Cortex of kidney (tissue), 1 donor: ENCODE measurements around the gene NTHL1.

Experiments used
- DNase-seq: peaks from one replicate; lab custom pipeline; 2025; lab: John Stamatoyannopoulos, UW

The NTHL1 gene

DNA sequence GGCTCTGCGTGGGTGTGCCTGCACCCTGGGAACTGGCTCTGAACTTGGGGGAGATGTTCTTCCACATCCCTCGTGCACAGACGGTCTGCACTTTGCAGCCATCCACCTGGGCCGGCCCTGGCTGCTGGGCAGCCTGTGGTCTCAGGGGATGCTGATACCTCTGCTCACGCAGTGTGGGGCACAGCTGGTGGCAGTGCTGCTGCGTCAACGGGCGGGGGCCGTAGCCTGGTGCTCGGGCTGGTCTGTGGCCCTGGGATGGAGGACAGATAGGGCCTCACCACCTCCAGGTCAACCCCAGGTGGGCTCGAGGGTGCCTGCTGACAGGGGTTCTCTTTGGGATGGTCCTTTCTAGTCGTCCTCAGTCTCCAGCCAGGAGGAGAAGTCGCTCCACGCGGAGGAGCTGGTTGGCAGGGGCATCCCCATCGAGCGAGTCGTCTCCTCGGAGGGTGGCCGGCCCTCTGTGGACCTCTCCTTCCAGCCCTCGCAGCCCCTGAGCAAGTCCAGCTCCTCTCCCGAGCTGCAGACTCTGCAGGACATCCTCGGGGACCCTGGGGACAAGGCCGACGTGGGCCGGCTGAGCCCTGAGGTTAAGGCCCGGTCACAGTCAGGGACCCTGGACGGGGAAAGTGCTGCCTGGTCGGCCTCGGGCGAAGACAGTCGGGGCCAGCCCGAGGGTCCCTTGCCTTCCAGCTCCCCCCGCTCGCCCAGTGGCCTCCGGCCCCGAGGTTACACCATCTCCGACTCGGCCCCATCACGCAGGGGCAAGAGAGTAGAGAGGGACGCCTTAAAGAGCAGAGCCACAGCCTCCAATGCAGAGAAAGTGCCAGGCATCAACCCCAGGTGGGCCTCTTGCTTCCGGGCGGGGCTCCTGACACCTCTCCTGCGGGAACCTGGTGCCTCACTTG, 36.5 kb upstream of the NTHL1 start:
- no peak for DNase-seq

DNA sequence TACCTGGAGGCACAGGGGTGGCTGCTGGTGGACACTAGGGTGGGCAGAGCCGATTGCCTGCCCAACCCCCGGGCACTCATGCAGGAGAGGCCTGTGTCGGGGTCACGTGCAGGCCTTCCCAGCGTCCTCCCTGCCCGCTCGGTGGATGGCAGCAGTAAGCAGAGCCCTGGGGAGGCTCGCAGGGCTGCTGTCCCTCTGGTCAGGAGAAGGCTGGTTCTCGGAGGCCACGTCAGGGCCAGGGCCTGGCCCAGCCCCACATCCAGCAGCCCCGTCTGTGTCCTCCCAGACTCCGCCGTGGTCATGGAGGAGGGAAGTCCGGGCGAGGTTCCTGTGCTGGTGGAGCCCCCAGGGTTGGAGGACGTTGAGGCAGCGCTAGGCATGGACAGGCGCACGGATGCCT, 35.8 kb upstream of the NTHL1 start:
- DNase-seq: no peak

DNA sequence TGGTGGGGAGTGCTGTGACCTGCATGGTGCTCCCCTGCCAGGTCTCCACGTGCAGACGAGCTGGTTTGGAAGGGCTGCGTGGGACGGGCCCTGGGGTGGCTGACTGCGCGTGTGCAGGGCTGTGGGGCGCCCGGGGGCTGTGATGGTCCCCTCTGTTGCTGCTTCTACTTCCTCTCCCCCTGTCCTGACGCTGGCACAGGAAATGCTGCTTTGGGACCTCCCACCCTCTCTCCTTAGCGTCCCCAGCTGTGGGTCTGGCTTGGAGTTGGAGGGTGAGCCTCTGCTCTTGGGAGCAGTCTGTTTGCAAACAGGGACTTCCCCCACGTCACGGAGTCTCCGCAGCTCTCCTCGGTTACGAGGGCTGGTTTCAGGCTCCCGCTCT, 35.3 kb upstream of the NTHL1 start:
- no peak for DNase-seq

DNA sequence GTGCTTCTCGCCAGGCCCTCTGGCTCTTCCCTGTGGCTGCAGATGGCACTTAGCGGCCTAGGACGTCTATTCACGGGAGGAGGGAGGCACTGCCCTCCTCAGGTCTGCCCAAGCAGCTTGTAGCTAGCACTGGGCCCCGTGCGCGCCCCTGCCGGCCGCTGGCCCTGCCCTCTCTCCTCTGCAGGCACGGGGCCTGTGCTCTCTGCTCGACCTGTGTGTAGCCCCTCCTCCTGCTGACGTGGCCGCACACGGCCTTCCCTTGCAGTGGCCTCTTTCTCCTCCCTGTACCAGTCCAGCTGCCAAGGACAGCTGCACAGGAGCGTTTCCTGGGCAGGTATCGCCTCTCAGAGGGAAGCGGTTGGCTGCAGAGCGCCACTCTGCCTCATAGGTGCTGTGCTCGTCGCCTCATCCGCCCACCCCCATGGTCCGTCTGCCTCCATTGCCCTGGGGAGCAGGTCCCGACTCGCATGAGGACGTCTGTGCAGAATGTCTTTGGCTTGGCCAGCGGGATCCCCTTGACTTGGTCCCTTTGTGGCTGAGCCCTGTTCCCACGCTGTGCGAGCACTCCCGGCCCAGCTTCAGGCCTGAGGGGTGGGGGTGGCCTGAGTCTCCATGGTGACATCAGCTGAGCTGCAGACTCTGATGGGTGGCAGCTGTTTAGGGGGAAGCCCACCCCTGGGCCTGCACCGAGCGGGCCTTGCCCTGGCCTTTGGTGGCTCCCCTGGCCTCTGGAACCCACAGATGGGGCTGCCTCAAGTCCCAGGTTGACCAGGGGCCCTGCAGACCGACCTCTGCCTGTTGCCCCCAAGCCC, 34.7 kb upstream of the NTHL1 start:
- DNase-seq: no peak

DNA sequence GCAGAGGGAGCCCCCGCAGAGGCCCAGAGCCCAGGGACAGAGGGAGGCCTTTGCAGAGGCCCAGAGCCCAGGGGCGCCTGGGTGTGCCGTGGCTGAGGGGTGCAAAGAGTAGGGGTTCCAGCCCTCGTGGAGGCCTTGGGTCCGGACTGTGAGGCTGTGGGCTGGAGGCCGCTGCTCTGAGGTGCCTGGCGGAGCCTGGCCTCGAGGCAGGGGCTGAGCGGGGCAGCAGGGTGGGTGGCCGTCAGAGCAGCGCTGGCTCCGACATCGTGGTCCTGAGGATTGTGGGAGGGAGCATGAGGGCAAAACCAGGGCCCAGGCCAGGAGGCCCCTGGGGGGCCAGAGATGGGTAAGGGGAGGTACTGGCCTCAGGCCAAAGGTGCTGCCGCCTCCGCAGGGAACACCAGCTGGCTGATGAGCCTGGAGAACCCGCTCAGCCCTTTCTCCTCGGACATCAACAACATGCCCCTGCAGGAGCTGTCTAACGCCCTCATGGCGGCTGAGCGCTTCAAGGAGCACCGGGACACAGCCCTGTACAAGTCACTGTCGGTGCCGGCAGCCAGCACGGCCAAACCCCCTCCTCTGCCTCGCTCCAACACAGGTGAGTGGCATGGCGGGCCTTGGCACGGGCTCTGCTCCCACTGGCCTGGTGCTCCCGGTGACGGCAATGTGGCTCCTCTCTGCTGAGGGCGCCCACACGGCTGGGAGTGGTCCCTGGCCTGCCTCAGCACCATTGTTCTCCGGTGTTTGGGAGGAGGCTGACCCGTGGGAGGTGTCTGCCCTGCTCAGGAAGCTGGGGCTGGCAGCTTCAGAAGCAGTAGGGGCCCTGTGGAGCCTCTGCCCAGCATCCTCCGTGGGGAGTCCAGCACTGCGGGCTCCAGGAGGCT, 33.8 kb upstream of the NTHL1 start:
- DNase-seq: no peak

DNA sequence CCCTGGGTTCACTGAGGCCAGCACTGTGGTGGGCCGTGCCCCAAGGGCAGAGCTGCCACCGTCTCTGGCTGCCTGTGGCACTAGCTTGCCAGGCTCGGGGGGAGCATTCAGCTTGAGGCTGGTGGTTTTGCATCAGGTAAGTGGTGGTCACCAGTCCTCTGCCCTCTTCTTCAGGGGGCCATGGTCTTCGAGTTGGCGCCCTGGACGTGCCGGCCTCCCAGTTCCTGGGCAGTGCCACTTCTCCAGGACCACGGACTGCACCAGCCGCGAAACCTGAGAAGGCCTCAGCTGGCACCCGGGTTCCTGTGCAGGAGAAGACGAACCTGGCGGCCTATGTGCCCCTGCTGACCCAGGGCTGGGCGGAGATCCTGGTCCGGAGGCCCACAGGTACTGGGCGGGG, 32.4 kb upstream of the NTHL1 start:
- DNase-seq: no peak

DNA sequence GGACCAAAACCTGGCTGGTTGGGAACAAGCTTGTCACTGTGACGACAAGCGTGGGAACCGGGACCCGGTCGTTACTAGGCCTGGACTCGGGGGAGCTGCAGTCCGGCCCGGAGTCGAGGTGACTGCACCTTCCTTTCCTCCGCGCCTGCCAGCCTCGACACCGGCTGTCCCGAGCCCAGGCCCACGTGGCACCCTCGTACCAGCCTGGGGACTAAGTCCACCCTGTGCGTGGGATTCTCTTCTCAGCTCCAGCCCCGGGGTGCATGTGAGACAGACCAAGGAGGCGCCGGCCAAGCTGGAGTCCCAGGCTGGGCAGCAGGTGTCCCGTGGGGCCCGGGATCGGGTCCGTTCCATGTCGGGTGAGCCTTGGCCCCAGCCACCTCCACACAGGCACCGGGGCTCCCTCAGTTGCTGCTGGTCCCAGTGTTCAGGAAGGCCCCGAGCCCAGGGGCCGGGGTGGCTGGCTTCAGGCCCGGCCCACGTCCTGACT, 31.7 kb upstream of the NTHL1 start:
- no peak for DNase-seq

DNA sequence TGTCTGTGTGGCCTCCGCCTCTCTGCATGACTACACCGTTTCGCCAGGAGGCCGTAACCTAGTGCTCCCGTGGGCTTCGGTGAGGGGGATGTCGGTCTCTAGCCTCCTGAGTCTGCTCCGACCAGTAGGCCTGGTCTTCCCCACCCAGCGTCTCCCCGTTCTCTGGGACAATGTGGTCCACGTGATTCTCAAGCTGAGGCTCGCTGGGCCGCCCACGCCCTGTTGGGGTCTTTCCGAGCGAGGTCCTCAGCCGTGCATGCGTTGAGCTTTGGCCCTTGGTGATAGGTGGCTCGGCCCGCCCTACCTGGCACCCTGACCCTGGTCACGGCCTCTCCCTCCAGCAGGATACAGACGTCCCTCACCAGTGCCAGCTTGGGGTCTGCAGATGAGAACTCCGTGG, 31.1 kb upstream of the NTHL1 start:
- DNase-seq: no peak

DNA sequence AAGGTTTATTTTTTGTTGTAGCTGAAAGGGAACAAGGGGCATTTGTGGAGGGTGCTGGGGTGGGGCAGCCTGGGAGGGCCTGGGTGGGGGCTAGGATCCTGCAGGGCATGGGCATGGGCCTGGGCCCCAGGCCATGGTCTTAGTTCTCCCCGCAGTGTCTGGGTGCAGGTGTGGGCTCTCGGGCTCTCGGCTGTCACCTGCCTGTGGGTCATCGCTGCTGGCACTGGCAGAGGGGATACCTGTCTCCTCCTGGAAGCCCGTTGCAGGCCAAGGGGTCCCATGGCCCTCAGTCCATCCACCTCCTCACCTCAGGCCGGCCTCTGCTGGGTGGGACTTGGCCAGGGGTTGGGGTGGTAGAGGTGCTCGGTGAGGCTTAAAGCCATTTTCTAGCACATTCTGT, 30.5 kb upstream of the NTHL1 start:
- DNase-seq: no peak

DNA sequence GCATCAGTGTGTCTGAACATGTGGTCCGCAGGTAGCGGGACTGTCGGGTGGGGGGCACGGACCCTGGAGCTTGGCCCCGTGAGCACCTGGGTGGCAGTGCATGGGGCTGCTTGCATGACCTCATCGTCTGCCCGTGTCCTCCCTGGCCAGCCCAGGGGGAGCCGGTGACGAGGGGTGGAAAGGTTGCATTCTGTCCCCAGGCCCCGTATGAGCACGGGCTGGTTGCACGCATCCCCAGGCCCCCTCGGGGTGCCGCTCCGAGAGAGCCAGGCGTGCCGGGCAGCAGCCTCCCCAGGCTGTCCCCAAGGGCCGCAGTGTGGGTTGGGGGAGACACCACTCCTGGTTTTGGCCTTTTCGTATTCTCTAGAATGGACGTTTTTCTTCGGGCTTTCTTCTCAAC, 30.1 kb upstream of the NTHL1 start:
- DNase-seq: no peak

DNA sequence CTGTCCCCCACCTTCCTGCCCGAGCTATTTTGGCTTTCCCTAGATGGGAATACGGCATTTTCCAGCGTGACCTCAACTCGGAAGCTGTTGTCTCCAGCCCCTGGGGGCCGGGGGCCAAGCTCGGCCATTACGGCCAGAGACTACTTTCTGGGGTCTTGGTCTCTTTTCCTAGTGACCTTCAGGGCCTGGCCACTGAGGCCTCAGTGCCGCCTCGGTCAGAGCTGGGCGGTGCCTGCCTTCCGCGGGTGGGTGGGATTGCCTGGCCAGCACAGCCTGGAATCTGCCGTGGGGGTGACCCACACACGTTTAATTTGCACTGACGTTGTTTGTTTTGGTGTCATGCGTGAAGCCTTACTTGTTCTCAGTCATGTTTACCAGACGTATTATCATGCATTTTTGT, 29.4 kb upstream of the NTHL1 start:
- DNase-seq: no peak

DNA sequence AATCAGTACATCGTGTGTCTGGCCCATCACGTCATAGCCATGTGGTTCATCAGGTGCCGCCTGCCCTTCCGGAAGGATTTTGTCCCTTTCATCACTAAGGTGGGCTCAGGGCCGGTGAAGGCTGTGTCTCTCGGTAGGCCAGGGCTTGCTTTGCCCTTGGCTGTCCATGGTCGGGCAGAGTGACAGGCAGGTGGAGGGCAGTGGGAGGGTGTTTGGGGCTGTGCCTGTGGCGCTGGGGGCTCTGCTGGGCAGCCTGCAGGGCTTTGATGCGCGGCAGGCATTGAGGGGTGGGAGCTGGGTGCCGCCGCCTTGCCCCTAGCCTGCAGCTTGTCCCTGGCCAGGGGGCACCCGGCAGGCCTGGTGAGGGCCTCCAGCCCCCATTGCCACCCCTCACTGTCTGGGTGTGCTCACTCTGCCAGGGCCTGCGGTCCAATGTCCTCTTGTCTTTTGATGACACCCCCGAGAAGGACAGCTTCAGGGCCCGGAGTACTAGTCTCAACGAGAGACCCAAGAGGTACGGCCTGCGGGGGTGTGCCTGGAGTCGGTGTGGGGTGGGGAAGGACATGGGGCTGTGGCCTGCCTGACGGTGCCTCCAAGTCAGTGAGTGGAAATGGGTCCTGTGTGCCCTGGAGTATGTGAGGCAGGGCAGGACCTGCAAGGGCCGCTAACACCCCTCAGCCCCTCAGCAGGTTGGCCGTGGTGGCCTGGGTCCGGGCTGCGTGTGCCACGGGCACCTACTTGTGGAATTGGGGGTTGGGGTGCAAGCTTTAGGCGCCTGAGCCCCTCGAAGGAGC, 28.6 kb upstream of the NTHL1 start:
- no peak for DNase-seq

DNA sequence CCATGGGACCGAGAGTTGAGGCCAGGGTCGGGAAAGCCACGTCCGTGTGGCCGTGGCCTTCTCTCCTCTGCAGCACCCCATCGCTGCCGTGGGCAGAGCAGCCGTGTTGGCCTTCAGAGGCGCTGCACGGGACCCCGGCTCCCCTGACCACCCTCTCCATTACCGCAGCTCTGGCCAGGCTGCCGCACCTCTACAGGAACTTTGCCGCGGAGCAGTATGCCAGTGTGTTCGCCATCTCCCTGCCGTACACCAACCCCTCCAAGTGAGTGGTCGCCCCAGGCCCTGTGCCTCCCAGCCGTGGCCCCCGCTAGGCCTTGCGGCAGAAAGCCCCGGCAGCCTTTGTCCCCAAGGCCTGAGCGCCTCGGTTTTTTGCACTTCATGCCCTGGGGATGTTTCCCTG, 28.0 kb upstream of the NTHL1 start:
- no peak for DNase-seq

DNA sequence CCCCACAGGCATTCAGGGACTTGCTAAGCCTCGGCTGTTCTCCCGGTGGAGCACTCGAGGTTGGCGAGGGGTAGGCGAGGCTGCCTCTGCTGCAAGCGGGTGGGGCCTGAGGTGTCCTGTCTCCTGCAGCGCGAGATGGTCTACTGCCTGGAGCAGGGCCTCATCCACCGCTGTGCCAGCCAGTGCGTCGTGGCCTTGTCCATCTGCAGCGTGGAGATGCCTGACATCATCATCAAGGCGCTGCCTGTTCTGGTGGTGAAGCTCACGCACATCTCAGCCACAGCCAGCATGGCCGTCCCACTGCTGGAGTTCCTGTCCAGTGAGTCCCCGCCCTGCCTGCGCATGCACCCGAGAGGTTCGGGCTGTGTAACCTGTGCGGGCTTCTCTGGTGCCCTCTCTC, 26.4 kb upstream of the NTHL1 start:
- DNase-seq: no peak

DNA sequence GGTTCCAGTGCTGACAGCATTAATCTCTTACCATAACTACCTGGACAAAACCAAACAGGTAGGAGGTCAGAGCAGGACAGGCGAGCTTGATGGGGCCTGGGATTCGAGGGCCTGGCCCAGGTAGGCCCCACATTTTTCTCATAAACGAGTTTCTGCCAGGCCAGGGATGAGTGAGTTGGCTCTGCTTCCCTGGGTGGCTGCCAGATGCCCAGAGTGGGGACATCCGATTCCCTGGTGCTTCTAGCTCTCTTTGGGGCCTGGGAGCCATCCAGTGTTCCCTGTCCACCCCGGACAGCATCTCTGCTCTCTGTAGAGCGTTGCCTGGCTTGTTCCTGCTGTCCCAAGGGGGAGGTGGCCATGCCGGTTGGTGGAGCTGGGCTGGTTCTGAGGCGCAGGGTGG, 25.3 kb upstream of the NTHL1 start:
- no peak for DNase-seq

DNA sequence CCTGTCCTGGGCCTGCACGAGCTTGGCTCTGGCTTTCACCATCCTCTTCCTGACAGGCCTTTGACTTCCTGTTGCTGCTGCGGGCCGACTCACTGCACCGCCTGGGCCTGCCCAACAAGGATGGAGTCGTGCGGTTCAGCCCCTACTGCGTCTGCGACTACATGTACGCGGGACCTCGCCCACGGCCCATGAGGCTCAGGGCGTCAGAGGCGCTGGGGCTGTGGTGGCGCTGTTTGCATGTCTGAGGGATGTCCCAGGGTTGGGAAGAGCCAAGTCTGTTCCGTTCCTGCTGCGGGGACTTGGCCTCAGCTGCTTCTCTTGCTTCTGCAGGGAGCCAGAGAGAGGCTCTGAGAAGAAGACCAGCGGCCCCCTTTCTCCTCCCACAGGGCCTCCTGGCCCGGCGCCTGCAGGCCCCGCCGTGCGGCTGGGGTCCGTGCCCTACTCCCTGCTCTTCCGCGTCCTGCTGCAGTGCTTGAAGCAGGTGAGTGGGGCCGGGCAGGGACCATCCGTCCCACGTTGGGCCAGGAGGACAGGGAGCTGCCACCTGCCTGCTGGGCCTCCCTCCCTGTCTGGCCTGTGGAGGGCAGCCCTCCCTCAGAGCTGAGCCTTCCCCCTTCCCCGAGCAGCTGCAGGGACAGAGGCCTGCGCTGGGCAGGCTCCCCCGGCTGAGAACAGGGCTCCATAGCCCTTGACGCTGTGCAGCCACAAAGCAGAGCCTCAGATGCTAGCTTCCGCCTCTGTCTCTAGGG, 24.0 kb upstream of the NTHL1 start:
- no peak for DNase-seq

DNA sequence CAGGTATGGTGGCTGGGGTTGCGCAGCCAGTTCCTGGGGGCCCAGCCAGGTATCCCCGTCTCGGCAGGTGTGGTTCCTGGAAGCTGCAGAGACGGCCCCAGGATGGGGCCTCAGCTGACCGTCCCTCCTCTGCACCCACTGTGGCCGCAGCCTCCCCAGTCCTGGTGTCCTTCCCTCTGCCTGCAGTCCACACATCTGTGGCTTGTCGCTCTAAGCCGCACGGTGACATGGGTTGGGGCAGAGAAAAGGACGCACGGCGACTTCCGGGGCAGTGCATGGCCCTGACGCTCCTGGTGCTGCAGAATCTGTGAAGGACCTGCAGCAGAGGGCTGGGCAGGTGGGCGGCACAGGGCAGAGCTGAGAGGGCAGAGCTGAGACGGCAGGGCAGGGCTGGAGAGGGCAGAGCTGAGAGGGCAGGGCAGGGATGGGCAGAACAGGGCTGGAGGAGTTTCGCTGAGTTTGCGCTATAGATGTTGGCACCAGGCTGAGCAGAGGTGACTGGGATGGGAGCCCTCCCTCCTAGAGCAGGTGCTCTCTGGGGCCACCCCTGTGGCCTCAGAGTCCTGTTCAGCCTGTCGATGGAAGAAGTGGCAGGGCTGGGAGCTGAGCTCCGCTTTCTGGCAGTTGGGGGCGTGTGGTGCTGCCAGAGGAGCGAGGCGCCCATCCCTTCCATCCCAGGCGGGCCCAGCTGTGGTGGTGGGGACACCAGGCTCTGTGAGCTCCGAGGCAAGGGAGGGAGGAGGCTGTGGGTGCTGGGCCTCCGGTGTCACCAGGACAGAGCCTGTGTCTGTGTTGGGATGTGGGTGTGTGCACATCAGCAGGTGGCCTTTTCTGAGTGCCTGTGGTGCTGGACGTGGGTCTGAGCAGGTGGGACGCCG, 23.2 kb upstream of the NTHL1 start:
- DNase-seq: no peak

DNA sequence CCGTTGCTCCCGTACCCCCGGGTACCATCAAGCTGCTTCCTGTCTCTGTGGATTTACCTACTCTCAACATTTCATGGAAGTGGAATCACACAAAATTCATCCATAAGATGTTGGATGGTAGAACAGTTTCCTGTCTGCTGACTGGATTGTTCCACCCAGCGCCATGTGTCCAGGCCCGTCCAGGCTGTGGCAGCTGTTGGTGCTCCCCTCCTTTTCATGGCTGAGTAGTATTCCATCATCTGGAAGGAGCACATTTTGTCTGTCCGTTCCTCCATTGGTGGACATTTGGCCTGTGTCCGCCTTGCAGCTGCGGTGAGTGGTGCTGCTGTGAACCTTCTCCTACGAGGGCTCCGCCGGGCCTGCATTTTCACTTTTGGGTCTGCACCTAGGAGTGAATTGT, 18.5 kb upstream of the NTHL1 start:
- no peak for DNase-seq

DNA sequence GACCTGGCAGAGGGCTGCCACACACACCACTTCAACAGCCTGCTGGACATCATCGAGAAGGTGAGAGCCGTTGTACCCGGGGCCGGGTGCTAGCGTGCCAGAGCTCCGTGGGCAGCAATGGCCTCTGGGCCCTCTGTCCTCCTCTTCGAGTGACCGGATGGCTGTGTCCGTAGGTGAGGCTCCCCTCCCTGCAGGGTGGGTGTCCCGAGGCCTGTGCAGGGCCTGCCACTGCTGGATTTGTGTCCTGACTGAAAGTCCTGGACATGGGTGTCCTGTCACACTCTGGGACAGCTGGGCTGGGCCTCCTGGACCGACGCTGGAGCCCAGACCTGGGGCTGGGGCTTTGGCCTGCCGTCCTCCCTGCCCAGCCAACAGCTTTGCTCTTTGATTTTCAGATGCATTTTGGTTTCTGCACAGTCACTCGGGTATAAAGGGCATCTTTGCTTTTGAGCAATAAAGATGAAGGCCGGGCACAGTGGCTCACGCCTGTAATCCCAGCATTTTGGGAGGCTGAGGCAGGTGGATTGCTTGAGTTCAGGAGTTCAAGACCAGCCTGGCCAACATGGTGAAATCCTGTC, 16.8 kb upstream of the NTHL1 start:
- DNase-seq: no peak
